ENCODE results near the gene PLVAP.

DNA sequence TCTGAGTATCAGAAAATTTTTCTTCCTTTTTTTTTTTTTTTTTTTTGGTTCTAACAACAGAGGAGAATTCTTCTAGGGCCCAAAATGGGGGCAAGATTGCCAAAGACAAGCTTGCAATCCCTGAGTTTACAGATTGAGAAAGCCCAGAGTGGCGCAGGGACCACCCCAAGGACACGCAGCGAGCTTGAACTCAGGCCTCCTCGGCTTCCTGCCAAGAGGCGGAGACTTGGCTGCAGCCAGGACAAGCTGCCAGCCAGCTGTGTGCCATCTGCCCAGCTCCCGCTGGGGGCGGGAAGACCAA lies 72.0 kb downstream of the PLVAP start:
- TF ChIP-seq, protein P1, sequence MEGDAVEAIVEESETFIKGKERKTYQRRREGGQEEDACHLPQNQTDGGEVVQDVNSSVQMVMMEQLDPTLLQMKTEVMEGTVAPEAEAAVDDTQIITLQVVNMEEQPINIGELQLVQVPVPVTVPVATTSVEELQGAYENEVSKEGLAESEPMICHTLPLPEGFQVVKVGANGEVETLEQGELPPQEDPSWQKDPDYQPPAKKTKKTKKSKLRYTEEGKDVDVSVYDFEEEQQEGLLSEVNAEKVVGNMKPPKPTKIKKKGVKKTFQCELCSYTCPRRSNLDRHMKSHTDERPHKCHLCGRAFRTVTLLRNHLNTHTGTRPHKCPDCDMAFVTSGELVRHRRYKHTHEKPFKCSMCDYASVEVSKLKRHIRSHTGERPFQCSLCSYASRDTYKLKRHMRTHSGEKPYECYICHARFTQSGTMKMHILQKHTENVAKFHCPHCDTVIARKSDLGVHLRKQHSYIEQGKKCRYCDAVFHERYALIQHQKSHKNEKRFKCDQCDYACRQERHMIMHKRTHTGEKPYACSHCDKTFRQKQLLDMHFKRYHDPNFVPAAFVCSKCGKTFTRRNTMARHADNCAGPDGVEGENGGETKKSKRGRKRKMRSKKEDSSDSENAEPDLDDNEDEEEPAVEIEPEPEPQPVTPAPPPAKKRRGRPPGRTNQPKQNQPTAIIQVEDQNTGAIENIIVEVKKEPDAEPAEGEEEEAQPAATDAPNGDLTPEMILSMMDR (IDR thresholded peaks at IDR 0.05) = no peak
- TF ChIP-seq POLR2A (IDR thresholded peaks at IDR 0.05) = no peak

Measured in adrenal gland (tissue), 5 donors.